LNCaP clone FGC (cell line): Measurements from ENCODE around the gene BMP2K.

ENCODE experiments used
- DNase-seq: peaks from one replicate; pipeline ENCODE4 v3.0.0-alpha.2; 2011; ENCODE audit warnings: low read depth
- H3K4me3 ChIP-seq: 2 replicates; pipeline ENCODE4 v1.5.1; 2011; ENCODE audit warnings: mild to moderate bottlenecking, low read depth, low read length, control low read depth
- TF ChIP-seq, protein P1 (sequence below): IDR thresholded peaks from 2 replicates; pipeline ENCODE4 v1.5.1; 2012; ENCODE audit warnings: mild to moderate bottlenecking; ENCODE audit not compliant: control insufficient read depth, insufficient read depth; ENCODE audit errors: extremely low read depth

Gene BMP2K

DNA sequence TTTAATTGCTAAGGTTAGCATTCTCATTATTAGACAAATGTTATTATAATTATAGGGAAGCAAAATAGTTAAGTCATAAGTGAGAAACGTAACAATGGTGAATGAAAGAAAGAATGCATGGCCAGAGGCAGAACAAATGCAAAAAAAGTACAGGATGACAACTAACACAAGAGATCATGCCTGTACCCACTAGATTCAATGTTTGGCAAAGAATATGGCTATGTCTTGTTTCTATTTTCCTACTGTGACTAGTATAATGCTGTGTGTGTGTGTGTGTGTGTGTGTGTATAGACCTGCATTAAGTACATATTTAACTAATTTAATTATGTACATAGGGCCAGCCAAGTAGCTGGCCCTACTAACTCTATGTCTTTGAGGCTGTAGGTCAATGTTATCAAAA, 12.9 kb upstream of the BMP2K start:
- no peak overlapping the region for H3K4me3 ChIP-seq
- TF ChIP-seq, protein P1, sequence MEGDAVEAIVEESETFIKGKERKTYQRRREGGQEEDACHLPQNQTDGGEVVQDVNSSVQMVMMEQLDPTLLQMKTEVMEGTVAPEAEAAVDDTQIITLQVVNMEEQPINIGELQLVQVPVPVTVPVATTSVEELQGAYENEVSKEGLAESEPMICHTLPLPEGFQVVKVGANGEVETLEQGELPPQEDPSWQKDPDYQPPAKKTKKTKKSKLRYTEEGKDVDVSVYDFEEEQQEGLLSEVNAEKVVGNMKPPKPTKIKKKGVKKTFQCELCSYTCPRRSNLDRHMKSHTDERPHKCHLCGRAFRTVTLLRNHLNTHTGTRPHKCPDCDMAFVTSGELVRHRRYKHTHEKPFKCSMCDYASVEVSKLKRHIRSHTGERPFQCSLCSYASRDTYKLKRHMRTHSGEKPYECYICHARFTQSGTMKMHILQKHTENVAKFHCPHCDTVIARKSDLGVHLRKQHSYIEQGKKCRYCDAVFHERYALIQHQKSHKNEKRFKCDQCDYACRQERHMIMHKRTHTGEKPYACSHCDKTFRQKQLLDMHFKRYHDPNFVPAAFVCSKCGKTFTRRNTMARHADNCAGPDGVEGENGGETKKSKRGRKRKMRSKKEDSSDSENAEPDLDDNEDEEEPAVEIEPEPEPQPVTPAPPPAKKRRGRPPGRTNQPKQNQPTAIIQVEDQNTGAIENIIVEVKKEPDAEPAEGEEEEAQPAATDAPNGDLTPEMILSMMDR: no peak
- DNase-seq: peak; percentile 71

DNA sequence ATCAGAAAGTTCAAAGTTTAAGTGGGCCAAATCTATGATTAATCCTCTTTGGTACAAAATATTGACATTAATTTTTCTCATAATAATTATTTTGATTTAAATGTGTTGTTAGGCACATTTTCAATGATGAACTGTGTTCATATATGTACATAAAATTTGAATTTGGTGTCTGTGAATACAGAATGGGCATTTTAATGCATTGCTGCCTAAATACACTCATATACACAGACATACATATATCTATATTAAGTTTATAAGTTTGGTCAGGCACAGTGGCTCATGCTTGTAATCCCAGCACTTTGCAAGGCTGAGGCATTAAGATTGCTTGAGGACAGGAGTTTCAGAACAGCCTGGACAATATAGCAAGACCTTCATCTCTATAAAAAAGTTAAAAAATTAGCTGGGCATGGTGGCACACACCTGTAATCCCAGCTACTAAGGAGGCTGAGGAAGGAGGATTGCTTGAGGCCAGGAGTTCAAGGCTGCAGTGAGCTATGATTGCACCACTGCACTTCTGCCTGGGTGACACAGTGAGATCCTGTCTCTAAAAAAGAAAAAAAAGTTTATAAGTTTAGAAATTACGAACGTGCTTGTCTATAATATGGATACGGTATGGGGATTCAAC, 12.3 kb upstream of the BMP2K start:
- no peak overlapping the region for H3K4me3 ChIP-seq
- TF ChIP-seq, protein P1: no peak
- DNase-seq: no peak

- TF ChIP-seq, protein P1: no peak
- DNase-seq: no peak
- no peak overlapping the region for H3K4me3 ChIP-seq
Observed at GRCh38 chr4:78764498-78764961, 11.6 kb upstream of the BMP2K start.

GRCh38 chr4:78765432-78766006, 10.6 kb upstream of the BMP2K start:
- DNase-seq: no peak
- H3K4me3 ChIP-seq: no peak overlapping the region
- TF ChIP-seq, protein P1: no peak

- TF ChIP-seq, protein P1: no peak
- no peak for DNase-seq
- H3K4me3 ChIP-seq: no peak overlapping the region
Observed at GRCh38 chr4:78766026-78766425, 10.1 kb upstream of the BMP2K start.

DNA sequence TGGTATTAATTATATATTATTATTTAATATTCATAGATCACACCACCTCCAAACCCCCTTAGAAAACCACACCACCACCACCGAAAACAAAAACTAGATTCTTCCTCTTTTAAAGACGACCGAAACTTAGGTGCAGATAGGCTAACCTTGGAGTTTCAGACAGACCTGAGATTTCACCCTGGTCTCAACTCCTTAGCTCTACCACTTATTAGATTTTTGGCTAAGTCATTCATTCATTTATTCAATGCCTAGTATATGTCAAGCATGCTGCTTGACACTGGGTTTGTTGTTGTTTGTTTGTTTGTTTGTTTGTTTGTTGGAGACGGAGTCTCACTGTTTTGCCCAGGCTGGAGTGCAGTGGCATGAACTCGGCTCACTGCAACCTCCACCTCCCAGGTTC, 9.5 kb upstream of the BMP2K start:
- no peak for DNase-seq
- TF ChIP-seq, protein P1: no peak
- no peak overlapping the region for H3K4me3 ChIP-seq

GRCh38 chr4:78767350-78767749, 8.8 kb upstream of the BMP2K start:
- no peak for DNase-seq
- TF ChIP-seq, protein P1: no peak
- H3K4me3 ChIP-seq: no peak overlapping the region
